BE2C (cell line): Measurements from ENCODE around the gene ARHGDIA.
"Not testable (repeated sequence)": the region's sequence is repeated elsewhere in the genome, so short reads cannot be mapped to it uniquely, and the experiment has no call there.

Experiments
- DNase-seq: peaks from one replicate; pipeline ENCODE4 v3.0.0-alpha.2; 2020
- H3K27me3 ChIP-seq: fragments of 250-450 bp; sonication (Bioruptor Pico); 2 replicates; pipeline ENCODE4 v1.5.1; 2020; ENCODE audit warnings: mild to moderate bottlenecking
- H3K36me3 ChIP-seq: fragments of 250-450 bp; sonication (Bioruptor Pico); 2 replicates; pipeline ENCODE4 v1.5.1; 2020; ENCODE audit warnings: mild to moderate bottlenecking
- H3K4me1 ChIP-seq: fragments of 250-450 bp; sonication (Bioruptor Pico); 2 replicates; pipeline ENCODE4 v1.5.1; 2020
- H3K4me3 ChIP-seq: 2 replicates; pipeline ENCODE4 v1.5.1; 2011; ENCODE audit warnings: low read depth, low read length
- H3K9me3 ChIP-seq: fragments of 250-450 bp; sonication (Bioruptor Pico); 2 replicates; pipeline ENCODE4 v1.5.1; 2020
- TF ChIP-seq, protein P1 (sequence below): IDR thresholded peaks from 2 replicates; pipeline ENCODE4 v1.5.1; 2012; ENCODE audit warnings: mild to moderate bottlenecking, low read depth, low read length

The ARHGDIA gene

DNA sequence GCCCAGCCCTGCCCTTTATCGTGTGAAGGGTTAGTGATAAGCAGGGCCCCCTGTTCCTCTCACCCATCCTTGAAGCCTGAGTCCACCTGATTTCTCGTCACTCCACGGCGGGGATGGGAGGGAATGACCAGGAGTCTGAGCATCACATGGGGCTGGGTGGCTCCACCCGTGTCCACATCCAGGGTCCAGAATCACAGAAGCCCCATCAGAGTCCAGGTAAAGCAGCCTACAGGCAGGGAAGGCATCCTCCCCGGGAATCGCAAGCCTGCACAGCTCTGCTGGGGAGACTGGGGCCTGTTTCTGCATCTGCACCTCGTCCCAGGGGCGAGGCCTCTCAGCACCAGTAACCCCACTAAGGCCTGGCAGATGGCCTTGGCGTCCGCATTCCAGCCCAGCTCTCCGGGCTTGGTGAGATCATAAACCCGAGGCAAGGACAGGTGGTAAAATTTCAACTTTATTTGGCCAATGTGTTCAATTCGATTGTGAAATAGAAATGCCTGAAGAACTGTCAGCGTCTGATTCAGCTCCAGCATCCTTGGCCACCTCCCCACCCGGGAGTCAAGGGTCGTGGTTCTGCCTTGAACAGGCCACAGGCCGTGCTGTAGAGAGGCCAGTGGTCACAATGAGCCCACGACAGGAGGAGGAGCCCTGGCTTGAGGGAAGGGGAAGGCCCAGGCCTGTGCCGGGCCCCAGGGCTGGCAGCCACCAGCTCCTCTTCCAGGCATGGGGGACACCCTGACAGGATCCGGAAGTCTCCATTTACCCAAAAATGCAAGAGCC lies 28.2 kb downstream of the ARHGDIA start:
- peaks cover 55% of the 10 kb centered on the region for H3K36me3 ChIP-seq
- DNase-seq = no peak
- H3K4me1 ChIP-seq = no peaks in the 10 kb centered on the region

DNA sequence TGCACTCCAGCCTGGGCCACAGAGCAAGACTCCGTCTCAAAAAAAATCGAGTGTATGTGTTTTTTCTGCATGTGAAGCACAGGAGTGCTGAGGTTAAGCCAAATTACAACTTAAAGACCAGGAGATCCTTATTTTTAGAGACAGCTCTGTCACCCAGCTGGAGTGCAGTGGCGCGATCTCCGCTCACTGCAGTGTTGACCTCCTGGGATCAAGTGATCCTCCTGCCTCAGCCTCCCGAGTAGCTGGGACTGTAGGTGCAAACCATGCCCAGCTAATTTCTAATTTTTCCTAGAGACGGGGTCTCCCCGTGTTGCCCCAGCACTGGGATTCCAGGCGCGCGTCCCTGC lies 28.8 kb downstream of the ARHGDIA start:
- Histone ChIP-seq H3K27me3 (no peaks in the 10 kb centered on the region), H3K4me1 (no peaks in the 10 kb centered on the region), H3K4me3 (no peak overlapping the region), H3K9me3 (no peaks in the 10 kb centered on the region), H3K36me3 (peaks cover 50% of the 10 kb centered on the region)
- no peak for DNase-seq
- TF ChIP-seq, protein P1, sequence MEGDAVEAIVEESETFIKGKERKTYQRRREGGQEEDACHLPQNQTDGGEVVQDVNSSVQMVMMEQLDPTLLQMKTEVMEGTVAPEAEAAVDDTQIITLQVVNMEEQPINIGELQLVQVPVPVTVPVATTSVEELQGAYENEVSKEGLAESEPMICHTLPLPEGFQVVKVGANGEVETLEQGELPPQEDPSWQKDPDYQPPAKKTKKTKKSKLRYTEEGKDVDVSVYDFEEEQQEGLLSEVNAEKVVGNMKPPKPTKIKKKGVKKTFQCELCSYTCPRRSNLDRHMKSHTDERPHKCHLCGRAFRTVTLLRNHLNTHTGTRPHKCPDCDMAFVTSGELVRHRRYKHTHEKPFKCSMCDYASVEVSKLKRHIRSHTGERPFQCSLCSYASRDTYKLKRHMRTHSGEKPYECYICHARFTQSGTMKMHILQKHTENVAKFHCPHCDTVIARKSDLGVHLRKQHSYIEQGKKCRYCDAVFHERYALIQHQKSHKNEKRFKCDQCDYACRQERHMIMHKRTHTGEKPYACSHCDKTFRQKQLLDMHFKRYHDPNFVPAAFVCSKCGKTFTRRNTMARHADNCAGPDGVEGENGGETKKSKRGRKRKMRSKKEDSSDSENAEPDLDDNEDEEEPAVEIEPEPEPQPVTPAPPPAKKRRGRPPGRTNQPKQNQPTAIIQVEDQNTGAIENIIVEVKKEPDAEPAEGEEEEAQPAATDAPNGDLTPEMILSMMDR = no peak

More for the DNA sequence above, 28.2 kb downstream of the ARHGDIA start:
- H3K4me3 ChIP-seq = no peak overlapping the region
- H3K27me3 ChIP-seq = no peaks in the 10 kb centered on the region
- TF ChIP-seq, protein P1 = no peak
- H3K9me3 ChIP-seq = no peaks in the 10 kb centered on the region

DNA sequence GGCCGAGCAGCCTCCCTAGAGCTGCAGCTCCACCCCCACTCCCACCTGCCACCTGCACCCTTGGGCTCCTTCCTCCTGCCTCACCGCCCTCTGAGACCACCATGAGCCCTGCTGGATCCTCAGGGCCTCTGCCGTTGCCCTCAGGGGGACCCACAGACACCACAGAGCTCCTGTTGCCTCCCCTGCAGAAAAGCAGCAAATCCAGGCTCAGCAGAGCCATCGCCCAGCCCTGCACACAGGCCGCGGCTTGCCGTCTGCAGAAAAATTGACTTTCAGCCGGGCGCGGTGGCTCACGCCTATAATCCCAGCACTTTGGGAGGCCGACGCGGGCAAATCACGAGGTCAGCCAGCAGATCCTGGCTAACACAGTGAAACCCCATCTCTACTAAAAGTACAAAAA lies 29.3 kb downstream of the ARHGDIA start:
- peaks cover 45% of the 10 kb centered on the region for H3K36me3 ChIP-seq
- no peaks in the 10 kb centered on the region for H3K27me3 ChIP-seq
- no peaks in the 10 kb centered on the region for H3K4me1 ChIP-seq
- no peak overlapping the region for H3K4me3 ChIP-seq
- no peaks in the 10 kb centered on the region for H3K9me3 ChIP-seq
- no peak for DNase-seq
- TF ChIP-seq, protein P1 = no peak

DNA sequence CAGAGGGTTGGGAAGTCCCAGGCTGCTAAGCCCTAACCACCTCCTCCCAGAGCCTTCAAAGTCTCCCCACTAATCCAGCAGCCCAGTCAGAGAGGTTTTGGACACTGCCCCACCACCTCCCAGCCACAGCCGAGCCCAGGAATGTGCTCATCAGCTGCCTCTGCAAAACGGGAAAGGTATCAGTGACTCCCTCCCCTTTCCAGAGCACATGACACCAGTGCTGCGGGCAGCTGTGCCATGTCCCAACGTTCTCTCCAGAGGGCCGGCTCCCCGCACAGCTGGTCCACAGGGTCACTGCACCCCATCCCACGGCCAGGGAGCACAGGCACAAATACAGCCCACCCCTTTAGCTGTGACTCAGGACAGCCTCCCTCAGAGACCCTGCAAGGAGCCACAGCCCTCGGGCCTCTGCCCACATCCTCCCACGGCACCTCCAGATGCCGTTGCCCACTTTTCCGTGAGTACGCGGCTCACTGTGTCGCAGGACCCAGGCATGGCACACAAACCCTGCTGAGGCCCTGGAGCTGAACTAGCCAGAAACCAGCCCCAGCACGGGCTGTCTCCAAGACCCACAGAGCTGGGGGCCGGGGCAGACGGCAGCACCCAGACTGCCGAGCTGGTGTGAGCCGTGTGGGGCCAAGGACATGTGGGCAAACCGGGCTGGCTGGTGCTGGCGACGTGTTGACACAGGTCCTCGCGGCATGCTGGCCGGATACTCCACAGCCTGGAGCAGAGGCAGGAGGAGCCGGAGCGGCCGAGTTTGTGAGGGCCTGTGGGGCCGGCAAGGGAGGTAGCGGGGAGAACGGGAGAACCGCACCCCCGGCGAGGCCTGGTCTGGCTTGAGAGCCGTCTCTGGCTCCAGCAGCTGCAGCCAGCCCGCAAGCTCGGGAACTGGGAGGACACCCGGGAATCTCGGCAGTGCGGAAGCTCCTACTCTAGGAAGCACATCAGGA lies 30.0 kb downstream of the ARHGDIA start:
- Histone ChIP-seq H3K9me3 (no peaks in the 10 kb centered on the region), H3K36me3 (peaks cover 38% of the 10 kb centered on the region), H3K4me1 (no peaks in the 10 kb centered on the region), H3K4me3 (no peak overlapping the region), H3K27me3 (no peaks in the 10 kb centered on the region)
- DNase-seq = no peak
- TF ChIP-seq, protein P1 = no peak

DNA sequence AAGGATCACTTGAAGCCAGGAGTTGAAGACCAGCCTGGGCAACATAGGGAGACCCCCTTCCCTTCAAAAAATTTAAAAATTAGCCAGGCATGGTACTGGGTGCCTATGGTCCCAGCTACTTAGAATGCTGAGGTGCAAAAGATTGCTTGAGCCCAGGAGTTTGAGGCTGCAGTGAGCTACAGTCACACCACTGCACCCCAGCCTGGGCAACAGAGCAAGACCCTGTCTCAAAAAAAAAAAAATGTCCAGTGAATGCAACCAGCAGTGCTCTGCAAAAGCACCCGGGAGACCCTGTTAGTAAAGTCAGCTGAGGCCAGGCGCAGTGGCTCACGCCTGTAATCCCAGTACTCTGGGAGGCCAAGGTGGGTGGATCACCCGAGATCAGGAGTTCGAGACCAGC lies 31.1 kb downstream of the ARHGDIA start:
- H3K4me1 ChIP-seq, H3K27me3 ChIP-seq, DNase-seq, H3K9me3 ChIP-seq, H3K4me3 ChIP-seq: not testable (repeated sequence)
- H3K36me3 ChIP-seq = peaks cover 27% of the 10 kb centered on the region

DNA sequence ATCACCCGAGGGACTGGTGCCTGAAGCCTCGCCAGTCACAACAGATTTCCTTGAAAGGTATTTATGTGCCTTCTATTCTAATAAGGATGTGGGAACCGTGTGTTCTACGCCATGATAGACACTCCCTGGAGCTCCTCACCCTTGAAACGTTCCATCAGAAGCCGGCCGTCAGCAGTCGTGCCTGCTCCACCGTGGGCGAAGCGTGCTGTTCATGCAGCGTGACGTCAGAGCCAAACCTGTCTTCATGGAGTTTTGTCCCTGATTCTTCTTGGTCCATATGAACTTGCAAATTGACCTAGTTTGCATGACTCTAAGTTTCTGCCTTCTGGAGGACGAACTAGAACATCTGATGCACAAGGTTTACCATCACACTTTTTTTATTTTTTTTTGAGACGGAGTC lies 31.8 kb downstream of the ARHGDIA start:
- Histone ChIP-seq H3K4me1 (no peaks in the 10 kb centered on the region), H3K27me3 (no peaks in the 10 kb centered on the region), H3K36me3 (peaks cover 20% of the 10 kb centered on the region), H3K9me3 (no peaks in the 10 kb centered on the region), H3K4me3 (no peak overlapping the region)
- TF ChIP-seq, protein P1 = no peak
- DNase-seq = no peak
